ENCODE data around the gene B2M. TPM values are rescaled to one million over a fixed set of nuclear protein-coding genes. Genes with fewer than 3 reads are reported as not detected.
A peak's percentile ranks its signal among the peaks of the same experiment; 100 is the strongest.

The B2M gene
- total RNA-seq, 1 donor from 2014 or later, result 3,396 TPM

GRCh38 chr15:44720460-44721176, 9.3 kb downstream of the B2M start:
- POLR2A ChIA-PET, result interaction anchor here (0.5 to 24.4 kb wide), 6 partner anchors 3 to 182 kb away, joined by 3 to 2387 read pairs (median 526); partner anchors contain the start of genes B2M, PATL2, SPG11 and TRIM69
- H3K36me3 Mint-ChIP-seq (ENCODE audit: low read depth), result peaks cover 44% of the 10 kb centered on the region
- no peaks in the 10 kb centered on the region for H3K9me3 Mint-ChIP-seq
- CTCF ChIA-PET, result interaction anchor here (1.2 to 16.4 kb wide), 5 partner anchors 8 to 56 kb away, joined by 3 to 239 read pairs (median 8); partner anchors contain the start of genes B2M, PATL2, SPG11 and TRIM69
- H3K27me3 Mint-ChIP-seq, result no peaks in the 10 kb centered on the region
- intact Hi-C loops (cut with micrococcal nuclease), result no loop called here
- ATAC-seq (ENCODE audit: low read depth), result no peak
- peaks cover 93% of the 10 kb centered on the region for H3K4me1 Mint-ChIP-seq
- H3K4me3 Mint-ChIP-seq, result no peak overlapping the region
- no peak for TF ChIP-seq CTCF (IDR thresholded peaks at IDR 0.05)
- H3K27ac Mint-ChIP-seq, result peak overlapping the region; percentile 98
- DNase-seq, result no peak

GRCh38 chr15:44722011-44722410, 10.7 kb downstream of the B2M start:
- ChIA-PET POLR2A (interaction anchor here (1.0 to 24.4 kb wide), 5 partner anchors 5 to 58 kb away, joined by 3 to 2387 read pairs (median 1048); partner anchors contain the start of genes B2M, PATL2, SPG11 and TRIM69), CTCF (interaction anchor here (0.9 to 16.4 kb wide), 4 partner anchors 10 to 57 kb away, joined by 3 to 239 read pairs (median 22); partner anchors contain the start of genes B2M, PATL2, SPG11 and TRIM69)
- no peaks in the 10 kb centered on the region for H3K9me3 Mint-ChIP-seq
- peak overlapping the region; percentile 98 for H3K27ac Mint-ChIP-seq
- DNase-seq (no peak), ATAC-seq (ENCODE audit: low read depth) (no peak)
- H3K4me3 Mint-ChIP-seq, result no peak overlapping the region
- H3K27me3 Mint-ChIP-seq, result no peaks in the 10 kb centered on the region
- no peak for TF ChIP-seq CTCF (IDR thresholded peaks at IDR 0.05)
- intact Hi-C loops (cut with micrococcal nuclease), result no loop called here
- peaks cover 30% of the 10 kb centered on the region for H3K36me3 Mint-ChIP-seq (ENCODE audit: low read depth)
- H3K4me1 Mint-ChIP-seq, result peaks cover 91% of the 10 kb centered on the region

DNA sequence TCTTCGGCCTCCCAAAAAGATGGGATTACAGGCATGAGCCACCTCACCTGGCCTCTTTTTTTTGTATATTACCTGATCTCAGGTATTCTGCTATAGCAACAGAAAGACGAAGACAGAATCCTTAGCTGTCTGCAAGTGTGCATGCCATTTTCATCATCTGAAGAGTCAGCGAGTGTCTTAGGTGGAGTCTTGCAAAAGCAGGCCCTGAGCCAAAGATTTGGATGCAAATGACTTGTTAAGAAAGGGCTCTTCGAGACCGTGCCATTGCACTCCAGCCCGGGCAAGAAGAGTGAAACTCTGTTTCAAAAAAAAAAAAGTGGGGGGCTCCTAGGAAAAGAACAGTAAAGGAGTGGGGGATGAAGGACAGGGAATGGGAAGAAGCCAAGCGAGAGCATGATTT, 14.8 kb downstream of the B2M start:
- H3K4me3 Mint-ChIP-seq, result peak overlapping the region; percentile 88
- H3K27me3 Mint-ChIP-seq, result no peaks in the 10 kb centered on the region
- no peak for ATAC-seq (ENCODE audit: low read depth)
- no peak for DNase-seq
- peaks cover 7% of the 10 kb centered on the region for H3K36me3 Mint-ChIP-seq (ENCODE audit: low read depth)
- ChIA-PET CTCF (interaction anchor here (1.2 to 5.9 kb wide), 4 partner anchors 11 to 62 kb away, joined by 6 to 96 read pairs (median 22); partner anchors contain the start of genes B2M, PATL2, SPG11 and TRIM69), POLR2A (interaction anchor here (0.6 to 24.4 kb wide), 11 partner anchors 3 to 149 kb away, joined by 3 to 2387 read pairs (median 35); partner anchors contain the start of genes B2M, PATL2, SPG11 and TRIM69)
- H3K27ac Mint-ChIP-seq, result peak overlapping the region; percentile 100
- peaks cover 78% of the 10 kb centered on the region for H3K4me1 Mint-ChIP-seq
- intact Hi-C loops (cut with micrococcal nuclease), result loop anchor here (2.0 to 5.0 kb wide), 3 partner anchors 476 to 949 kb away; partner anchors contain the start of gene ELL3
- no peaks in the 10 kb centered on the region for H3K9me3 Mint-ChIP-seq
- no peak for TF ChIP-seq CTCF (IDR thresholded peaks at IDR 0.05)

DNA sequence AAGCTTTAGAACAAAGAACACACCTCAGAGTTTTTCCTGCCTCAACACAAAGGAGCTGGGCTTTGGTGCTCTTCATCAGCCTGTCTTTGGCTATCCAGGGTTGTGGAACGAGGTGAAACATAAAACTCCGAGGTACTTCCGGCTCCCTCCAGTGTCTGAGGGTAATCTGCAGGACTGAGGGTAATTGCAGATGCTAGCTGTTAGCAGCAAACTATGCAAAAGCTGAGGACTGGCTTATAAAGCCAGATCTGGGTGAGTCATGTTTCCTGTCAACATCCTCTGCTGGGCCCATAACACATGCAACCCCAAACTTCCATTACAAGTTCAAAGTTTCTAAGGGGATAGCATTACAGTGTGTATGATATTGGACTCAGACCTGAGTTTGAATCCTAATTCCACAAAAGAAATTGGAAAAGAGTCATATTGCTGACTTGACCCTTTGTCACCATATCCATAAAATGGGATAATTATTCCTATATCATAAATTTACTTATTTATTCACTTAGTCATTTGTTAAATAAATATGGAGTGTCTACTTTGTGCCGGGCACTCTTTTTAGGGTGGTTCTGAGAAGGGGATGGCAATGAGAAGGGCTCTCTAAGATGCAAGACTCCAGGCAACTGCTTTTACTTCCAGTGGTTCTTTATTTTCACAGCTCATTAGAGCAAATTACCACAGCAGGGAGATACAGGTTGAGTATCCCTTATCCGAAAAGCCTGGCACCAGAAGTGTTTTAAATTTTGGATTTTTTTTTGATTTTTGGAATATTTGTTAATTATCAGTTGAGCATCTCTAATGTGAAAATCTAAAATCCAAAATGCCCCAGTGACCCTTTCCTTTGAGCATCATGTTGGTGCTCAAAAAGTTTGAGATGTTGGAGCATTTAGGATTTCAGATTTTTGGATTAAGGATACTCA, 15.5 kb downstream of the B2M start:
- peak overlapping the region; percentile 100 for H3K27ac Mint-ChIP-seq
- TF ChIP-seq CTCF (IDR thresholded peaks at IDR 0.05), result no peak
- H3K9me3 Mint-ChIP-seq, result no peaks in the 10 kb centered on the region
- H3K4me3 Mint-ChIP-seq, result peak overlapping the region; percentile 88
- intact Hi-C loops (cut with micrococcal nuclease), result loop anchor here (2.0 to 5.0 kb wide), 3 partner anchors 475 to 950 kb away; partner anchors contain the start of gene ELL3
- no peaks in the 10 kb centered on the region for H3K27me3 Mint-ChIP-seq
- POLR2A ChIA-PET, result interaction anchor here (0.6 to 24.4 kb wide), 15 partner anchors 2 to 190 kb away, joined by 3 to 2387 read pairs (median 3); partner anchors contain the start of genes B2M, EIF3J, PATL2 and SPG11
- CTCF ChIA-PET, result interaction anchor here (0.5 to 5.9 kb wide), 7 partner anchors 8 to 63 kb away, joined by 3 to 96 read pairs (median 21); partner anchors contain the start of genes B2M, PATL2, SPG11 and TRIM69
- peak; percentile 45 for ATAC-seq (ENCODE audit: low read depth)
- H3K4me1 Mint-ChIP-seq, result peaks cover 78% of the 10 kb centered on the region
- H3K36me3 Mint-ChIP-seq (ENCODE audit: low read depth), result peaks cover 12% of the 10 kb centered on the region
- DNase-seq, result no peak
